NCI-H510A (cell line): ENCODE results near the gene GPATCH3.

Source experiments
- DNase-seq: peaks from one replicate; lab custom pipeline; 2025; lab: John Stamatoyannopoulos, UW

The GPATCH3 gene

DNA sequence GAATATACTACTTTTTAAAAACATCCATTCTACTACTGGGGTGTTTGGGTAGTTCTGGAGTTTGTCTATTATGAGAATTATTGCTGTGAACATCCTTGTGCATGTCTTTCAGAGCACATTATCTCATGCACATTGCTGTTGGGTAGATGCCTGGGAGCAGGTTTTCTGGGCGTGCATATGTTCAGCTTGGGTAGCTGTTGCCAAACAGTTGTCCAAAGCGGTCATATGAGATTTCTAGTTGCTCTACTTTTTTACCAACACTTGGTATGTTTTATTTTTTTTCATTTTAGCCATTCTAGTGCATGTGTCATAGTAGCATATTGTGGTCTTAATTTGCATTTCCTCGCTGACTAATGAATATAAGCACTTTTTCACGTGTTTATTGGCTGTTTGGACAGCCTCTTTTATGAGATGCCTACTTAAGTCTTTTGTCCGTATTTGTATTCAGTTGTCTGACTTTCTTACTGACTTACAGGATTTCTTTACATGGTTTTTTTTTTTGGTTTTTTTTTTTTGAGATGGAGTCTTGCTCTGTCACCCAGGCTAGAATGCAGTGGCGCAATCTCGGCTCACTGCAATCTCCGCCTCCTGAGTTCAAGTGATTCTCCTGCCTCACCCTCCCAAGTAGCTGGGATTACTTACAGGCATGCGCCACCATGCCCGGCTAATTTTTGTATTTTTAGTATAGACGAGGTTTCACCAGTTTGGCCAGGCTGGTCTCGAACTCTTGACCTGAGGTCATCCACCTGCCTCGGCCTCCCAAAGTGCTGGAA, 55.7 kb downstream of the GPATCH3 start:
- DNase-seq = no peak
